ENCODE results near the gene BABAM2. TPM values are rescaled to one million over a fixed set of nuclear protein-coding genes. Genes with fewer than 3 reads are reported as not detected.

BABAM2 gene
- total RNA-seq, 1 experiment from 2014 or later, result 27.1 TPM

GRCh38 chr2:27855476-27855875 lies 35.1 kb upstream of the BABAM2 start:
- H3K4me1 Mint-ChIP-seq, result no peaks in the 10 kb centered on the region
- TF ChIP-seq CTCF (conservative IDR thresholded peaks at IDR 0.05), result no peak
- H3K27me3 ChIP-seq (ENCODE audit: insufficient read depth, low read length), result no peaks in the 10 kb centered on the region

More at GRCh38 chr2:27855476-27855875, 35.1 kb upstream of the BABAM2 start:
- H4K8ac ChIP-seq (replicated peaks; ENCODE audit: insufficient read length, low read depth, low read length), result no peak overlapping the region
- no peak overlapping the region for H2BK20ac ChIP-seq (ENCODE audit: low read depth, low read length, poor library complexity, severe bottlenecking)
- H3K14ac ChIP-seq (ENCODE audit: insufficient read depth, low read length), result no peak overlapping the region
- no peak overlapping the region for H2BK12ac ChIP-seq (ENCODE audit: insufficient read length, low read depth, low read length)
- H4K20me1 ChIP-seq (ENCODE audit: control insufficient read depth, insufficient read depth, insufficient read length), result no peaks in the 10 kb centered on the region
- H3K36me3 Mint-ChIP-seq (ENCODE audit: insufficient read depth in 1 of 3, low read depth in 3 of 3), result no peaks in the 10 kb centered on the region; a peak in 3 of 7 replicates
- H3K56ac ChIP-seq (ENCODE audit: insufficient read length, low read depth, low read length), result no peak overlapping the region
- no peak overlapping the region for H3K4ac ChIP-seq (ENCODE audit: low read depth, low read length)
- H2BK120ac ChIP-seq (ENCODE audit: low read depth, low read length, poor library complexity, severe bottlenecking), result no peak overlapping the region
- H3K79me1 ChIP-seq (ENCODE audit: insufficient read depth, low read depth, low read length, poor library complexity, severe bottlenecking), result no peaks in the 10 kb centered on the region
- DNase-seq, result no peak
- peaks cover 17 to 23% of the 10 kb centered on the region in 2 experiments for H3K9me3 Mint-ChIP-seq
- no peaks in the 10 kb centered on the region for H3K23me2 ChIP-seq (ENCODE audit: insufficient read length, low read depth, low read length, poor library complexity, severe bottlenecking)
- H2BK15ac ChIP-seq (ENCODE audit: low read depth, low read length), result no peak overlapping the region
- H3K79me2 ChIP-seq (ENCODE audit: insufficient read depth, low read length), result no peaks in the 10 kb centered on the region
- no peak overlapping the region for H4K5ac ChIP-seq (ENCODE audit: insufficient read length, low read depth, low read length)
- no peaks in the 10 kb centered on the region for H3K4me1 ChIP-seq (ENCODE audit: insufficient read depth, low read length)
- no peak overlapping the region for H3K4me2 ChIP-seq (ENCODE audit: insufficient read depth, insufficient read length, low read length)
- no peak overlapping the region for H4K91ac ChIP-seq (ENCODE audit: insufficient read length, low read depth, low read length)
- H3T11ph ChIP-seq (ENCODE audit: low read length), result no peak overlapping the region
- H3K27ac Mint-ChIP-seq, result no peak overlapping the region
- H2BK5ac ChIP-seq (ENCODE audit: insufficient read length, low read length), result no peak overlapping the region
- H3K9me3 ChIP-seq (ENCODE audit: control insufficient read depth, low read depth, low read length), result no peaks in the 10 kb centered on the region
- no peak overlapping the region for H2AK5ac ChIP-seq (ENCODE audit: insufficient read length, low read length)
- no peak overlapping the region for H3K9ac ChIP-seq (ENCODE audit: extremely low read depth, insufficient read length, low read length)
- H2AFZ ChIP-seq (ENCODE audit: low read length), result no peak overlapping the region
- no peak overlapping the region for H3K4me3 Mint-ChIP-seq
- H3K18ac ChIP-seq (ENCODE audit: insufficient read length, low read depth, low read length), result no peak overlapping the region
- H3K27ac ChIP-seq (ENCODE audit: insufficient read length, low read depth, low read length), result no peak overlapping the region
- peaks cover 18% of the 10 kb centered on the region for H3K27me3 Mint-ChIP-seq (ENCODE audit: low read depth)
- no peak overlapping the region for H3K23ac ChIP-seq (ENCODE audit: insufficient read length, low read depth, low read length)

All from H9 (cell line).